Measurements from ENCODE around the gene ALK.

ALK gene

GRCh38 chr2:29487967-29488555, 433.3 kb downstream of the ALK start:
- DNase-seq (ENCODE audit: low spot score) = no peak

DNA sequence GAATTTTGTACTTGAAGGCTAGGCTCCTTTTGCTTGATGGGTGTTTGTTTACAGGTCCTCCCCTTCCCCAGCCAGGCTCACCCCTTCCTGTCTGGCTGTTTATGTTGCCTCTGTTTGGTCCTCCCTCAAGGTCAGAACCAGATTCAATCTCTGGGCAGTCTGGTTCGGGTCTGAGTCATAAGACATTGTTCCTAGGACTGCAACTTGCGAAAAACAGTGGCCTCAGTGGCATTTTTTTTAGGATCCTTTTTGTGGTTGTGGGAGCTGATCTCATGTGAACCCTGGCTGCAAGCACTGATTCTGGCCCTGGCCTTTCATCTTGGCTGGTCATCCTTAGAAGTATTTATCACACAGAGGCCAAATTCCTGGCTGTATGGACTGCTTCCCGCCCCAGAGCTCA, 435.8 kb downstream of the ALK start:
- DNase-seq (ENCODE audit: low spot score) = no peak

DNA sequence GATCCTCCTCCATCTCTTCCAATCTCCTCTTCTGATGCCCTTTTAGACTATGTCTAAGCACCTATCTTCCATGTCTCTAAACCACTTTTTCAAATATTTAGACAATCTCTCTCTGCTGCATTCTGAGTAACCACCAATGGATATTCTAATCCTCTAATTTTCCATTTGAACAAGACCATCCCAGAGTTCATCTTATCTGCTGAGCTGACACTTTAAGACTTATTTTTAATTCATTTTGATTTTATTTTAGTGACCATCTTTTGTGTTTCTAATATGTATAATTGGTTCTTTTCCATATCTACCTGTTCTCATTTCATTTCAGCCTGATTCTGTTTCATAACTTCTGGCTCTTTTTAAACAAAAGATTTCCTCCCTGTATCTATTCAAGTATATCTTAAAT, 436.3 kb downstream of the ALK start:
- DNase-seq (ENCODE audit: low spot score) = no peak

DNA sequence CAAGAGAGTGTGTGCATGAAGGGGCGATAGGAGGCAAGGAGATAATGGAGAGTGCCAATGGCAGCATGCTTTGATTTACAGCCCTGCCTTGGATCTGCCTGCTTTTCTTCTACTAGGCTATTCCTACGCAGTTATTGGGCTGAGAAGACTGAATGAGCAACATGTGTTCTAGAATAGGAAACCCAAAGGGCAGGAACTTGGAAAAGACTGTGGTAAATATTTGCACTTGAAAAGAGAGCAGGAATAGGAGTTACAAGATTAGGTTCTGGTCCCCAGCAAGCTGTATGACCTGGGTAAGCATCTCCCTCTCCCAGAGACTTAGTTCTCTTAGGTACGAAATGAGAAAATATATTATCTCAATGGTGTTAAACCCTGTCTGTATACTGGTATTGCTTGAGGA, 438.5 kb downstream of the ALK start:
- DNase-seq (ENCODE audit: low spot score) = no peak

GRCh38 chr2:29482348-29482747, 439.0 kb downstream of the ALK start:
- DNase-seq (ENCODE audit: low spot score) = no peak

GRCh38 chr2:29481313-29481712, 440.1 kb downstream of the ALK start:
- DNase-seq (ENCODE audit: low spot score) = no peak

DNA sequence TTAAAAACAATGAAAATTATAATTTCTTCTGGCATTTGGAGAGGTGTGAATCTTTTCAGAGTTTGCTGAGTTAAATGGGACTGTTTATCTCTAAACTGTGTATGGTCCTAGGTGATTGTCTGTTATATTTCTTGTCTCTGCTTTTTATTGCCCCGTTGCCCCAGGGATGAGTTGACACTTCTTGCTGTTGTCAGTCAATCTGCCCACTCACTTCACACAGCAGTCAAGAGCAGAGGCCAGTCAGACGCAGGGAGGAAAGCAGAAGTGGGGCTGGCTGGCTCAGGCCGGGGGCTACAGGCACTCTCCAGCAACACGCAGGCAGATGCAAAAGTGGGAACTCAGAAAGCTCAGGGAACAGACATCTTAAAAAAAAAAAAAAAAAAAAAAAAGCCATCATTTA, 441.0 kb downstream of the ALK start:
- DNase-seq (ENCODE audit: low spot score) = no peak

- DNase-seq (ENCODE audit: low spot score) = no peak
These were observed 442.0 kb downstream of the ALK start for GRCh38 chr2:29479401-29479800.

GRCh38 chr2:29478641-29479040, 442.7 kb downstream of the ALK start:
- no peak for DNase-seq (ENCODE audit: low spot score)

DNA sequence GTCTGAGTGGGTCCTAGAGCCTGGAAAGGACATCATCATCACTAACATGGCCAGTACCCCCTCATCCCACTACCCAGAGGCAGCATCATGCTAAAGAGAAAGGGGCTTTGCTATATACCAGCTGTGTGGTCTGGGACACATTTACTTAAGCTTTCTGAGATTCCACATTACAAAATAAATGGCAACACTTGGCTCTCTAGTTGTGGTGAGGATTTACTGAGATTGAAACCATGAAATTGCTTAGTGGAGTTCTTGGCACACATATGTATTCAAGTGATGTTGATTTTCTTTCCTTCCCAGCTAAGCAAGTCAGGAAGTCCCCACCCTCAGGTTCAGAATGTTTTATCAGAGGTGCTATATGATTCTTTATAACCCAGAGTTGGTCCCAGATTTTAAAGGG, 444.2 kb downstream of the ALK start:
- no peak for DNase-seq (ENCODE audit: low spot score)

DNA sequence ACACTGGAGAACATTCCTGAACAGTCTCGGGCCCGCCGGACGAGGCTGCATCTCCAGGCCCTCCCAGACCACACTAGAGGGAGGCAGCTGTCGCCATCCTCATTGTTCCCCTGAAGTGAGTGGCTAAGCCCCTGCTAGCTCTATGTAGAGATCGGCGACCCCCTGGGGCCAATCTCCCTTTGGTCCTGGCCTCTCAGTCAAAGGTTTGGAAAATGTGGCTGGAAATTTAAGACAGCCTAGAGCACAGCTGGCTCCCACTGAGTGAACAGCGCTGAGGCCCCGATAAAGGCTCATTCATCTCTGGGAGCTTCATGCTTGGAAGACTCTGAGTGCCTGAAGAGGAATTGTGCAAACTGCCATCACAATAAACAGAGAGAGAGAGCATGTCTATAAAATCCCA, 445.9 kb downstream of the ALK start:
- DNase-seq (ENCODE audit: low spot score) = no peak

DNA sequence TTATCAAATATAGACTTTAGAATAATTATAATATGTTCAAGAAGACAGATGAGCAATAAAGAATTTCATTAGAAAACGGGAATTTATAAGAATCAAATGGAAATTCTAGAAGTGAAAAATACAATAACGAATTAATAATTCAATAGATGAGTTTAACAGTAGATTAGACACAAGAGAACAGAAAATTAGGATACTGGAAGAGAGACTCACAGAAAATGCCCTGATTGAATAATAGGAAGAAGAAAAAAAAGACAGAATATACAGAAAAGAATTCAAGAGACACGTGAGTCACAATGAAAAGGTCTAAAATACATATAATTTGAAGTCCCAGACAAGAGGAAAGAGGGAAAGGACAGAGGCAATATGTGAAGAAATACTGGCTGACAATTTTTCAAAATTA, 451.4 kb downstream of the ALK start:
- no peak for DNase-seq (ENCODE audit: low spot score)

DNA sequence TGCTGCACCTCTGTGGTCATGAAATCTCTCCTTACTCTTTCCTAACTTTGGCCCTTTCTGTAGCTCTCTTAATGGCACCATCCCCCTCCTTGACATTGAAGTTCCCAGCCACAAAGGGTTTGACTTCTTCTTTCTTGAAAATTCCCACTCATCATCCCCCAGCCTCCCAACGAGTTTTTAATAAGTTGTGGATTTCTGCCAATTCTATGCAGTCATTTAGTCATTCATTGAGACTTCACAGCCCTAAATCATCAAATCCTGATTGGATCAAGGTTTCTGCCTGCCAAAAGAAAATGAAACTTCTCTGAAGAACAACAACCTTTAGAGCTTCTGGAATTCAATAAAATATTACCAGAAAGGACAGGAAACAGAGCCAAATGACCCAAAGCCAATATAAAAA, 451.9 kb downstream of the ALK start:
- no peak for DNase-seq (ENCODE audit: low spot score)

DNA sequence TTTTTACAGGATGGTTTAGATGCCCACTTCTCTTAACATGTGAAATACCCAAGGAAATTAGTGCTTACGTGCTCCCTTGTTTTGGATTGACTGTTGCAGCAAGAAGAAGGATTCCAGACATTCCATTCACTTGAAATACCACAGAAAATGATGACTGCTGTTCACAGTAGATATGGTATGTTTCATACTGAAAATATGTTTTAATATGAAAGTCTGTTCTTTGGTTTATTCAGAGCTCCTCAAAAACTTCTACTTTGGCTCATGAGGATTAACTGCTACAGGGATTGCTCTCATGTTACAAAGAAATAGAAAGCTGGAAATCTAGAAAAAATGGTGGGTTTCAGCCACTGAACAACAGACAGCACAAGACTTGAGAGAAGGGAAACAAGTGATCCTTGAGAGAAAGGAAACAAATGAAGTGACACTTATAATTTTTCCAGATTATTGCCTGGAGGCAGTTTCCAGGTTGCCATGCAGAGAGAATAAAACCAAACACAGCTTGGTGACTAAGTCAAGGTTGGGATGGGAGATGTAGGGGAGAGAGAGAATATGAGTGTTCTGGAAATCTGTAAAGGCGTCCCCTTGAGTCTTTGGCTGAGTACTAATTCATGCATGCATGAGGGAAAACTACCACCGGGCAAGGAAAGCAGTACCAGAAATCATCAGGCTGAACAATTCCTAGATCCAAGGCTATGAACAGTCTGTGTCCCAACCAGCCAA, 458.0 kb downstream of the ALK start:
- DNase-seq (ENCODE audit: low spot score) = no peak

GRCh38 chr2:29462293-29462692, 459.1 kb downstream of the ALK start:
- DNase-seq (ENCODE audit: low spot score) = no peak

DNA sequence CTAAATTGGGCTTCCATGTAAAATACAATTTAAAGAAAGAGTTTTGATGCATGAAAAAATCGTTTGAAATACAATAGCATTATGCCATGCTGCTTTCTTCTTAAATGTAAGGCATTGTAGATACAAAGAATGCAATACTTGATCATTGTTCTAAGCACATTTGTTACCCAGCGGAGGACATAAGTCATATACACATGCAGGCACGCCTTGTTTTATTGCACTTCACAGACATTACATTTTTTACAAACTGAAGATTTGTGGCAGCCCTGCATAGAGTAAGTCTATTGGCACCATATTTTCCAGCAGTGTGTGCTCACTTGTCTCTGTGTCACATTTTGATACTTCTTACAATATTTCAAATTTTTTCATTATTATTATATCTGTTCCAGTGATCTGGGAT, 461.2 kb downstream of the ALK start:
- DNase-seq (ENCODE audit: low spot score) = no peak

GRCh38 chr2:29459445-29460179, 461.8 kb downstream of the ALK start:
- no peak for DNase-seq (ENCODE audit: low spot score)

GRCh38 chr2:29456429-29456828, 465.0 kb downstream of the ALK start:
- DNase-seq (ENCODE audit: low spot score) = no peak

- peak; percentile 34 for DNase-seq (ENCODE audit: low spot score)
These were observed 466.1 kb downstream of the ALK start for GRCh38 chr2:29455200-29455860.

DNA sequence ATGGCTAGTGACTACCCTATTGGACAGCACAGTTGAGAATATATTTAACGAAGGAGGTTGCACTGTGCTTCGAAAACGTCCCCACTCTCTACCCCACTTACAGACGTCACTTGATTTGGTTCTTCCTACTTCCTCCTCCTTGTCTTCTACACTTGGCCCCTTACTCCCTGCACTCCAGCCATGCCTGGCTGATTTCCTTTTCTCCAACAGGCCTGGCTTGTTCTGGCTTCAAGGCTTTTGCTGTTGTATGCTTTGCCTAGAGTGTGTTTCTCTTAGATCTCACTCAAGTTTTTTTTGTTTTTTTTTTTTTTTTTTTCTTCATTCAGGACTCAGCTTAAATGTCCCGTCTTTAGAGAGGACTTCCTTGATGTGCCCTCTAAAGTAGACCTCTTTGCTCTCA, 469.4 kb downstream of the ALK start:
- DNase-seq (ENCODE audit: low spot score) = no peak

DNA sequence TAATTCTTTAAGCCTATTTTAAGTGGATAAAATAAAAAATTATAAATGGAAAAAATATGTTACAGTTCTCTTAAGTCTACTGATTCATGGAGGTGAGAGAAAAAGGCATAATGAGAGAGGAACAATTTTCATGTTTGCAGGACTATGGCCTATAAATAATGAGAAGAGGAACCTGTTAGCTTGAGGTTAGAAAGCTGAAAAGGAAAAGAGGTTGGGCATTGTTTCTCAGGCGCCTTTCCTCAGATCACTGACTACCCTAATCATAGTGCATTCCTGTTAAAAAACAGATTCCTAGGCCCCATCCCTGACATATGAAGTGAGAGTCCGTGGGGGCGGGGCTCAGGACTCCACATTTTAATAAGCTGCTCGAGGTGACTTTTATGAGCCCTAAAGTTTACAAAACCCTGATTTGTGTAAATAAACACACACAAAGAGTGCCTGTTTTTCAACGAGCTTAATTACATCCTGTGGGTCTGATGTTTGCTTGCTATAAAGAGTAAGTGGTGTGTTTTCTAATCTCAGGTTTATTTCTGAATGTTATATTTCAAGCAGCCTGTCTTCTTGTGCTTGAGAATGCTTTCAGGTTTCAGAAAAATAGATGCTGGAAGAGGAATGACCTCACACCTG, 470.7 kb downstream of the ALK start:
- no peak for DNase-seq (ENCODE audit: low spot score)

- no peak for DNase-seq (ENCODE audit: low spot score)
These were observed 471.9 kb downstream of the ALK start for GRCh38 chr2:29449499-29449898.

Data from cerebellar cortex (tissue), 1 donor.